K562 (cell line): ENCODE results near the gene BANP. TPM values are rescaled to one million over a fixed set of nuclear protein-coding genes. Genes with fewer than 3 reads are reported as not detected.

ENCODE experiments used
- ATAC-seq: fragments of 200-7000 bp; cut with Tn5 transposase; 3 replicates; pipeline ENCODE4 v1.9.1; 2020; ENCODE audit warnings: moderate library complexity
- BruUV-seq: library from RNA; stranded (reverse); fragments of 400-500 nt; replicated peaks from 2 replicates; lab custom pipeline; 2021; lab: Mats Ljungman, UMichigan
- CTCF ChIA-PET: fragments of 300-600 bp; formaldehyde crosslinking; extraction: SDS; loops from one replicate; lab custom pipeline; 2021; ENCODE audit warnings: low intra/inter-chr PET ratio; lab: Yijun Ruan, JAX
- POLR2A ChIA-PET: fragments of 300-600, 350-650 bp; sonication (Branson Sonifier 250); formaldehyde crosslinking; extraction: SDS; loops from one replicate; lab custom pipeline; 2021; ENCODE audit warnings: antibody characterized with exemption, inconsistent platforms; lab: Yijun Ruan, JAX
- DNase-seq, 4 experiments: peaks; one replicate each; pipeline versions ENCODE4 v3.0.0 to v3.0.0-alpha.2; 2011 to 2018; ENCODE audit warnings: low spot score in 3 of 4, mixed read lengths in 3 of 4; ENCODE audit errors: extremely low read depth in 1 of 4
- FAIRE-seq: peaks from 2 replicates; lab custom pipeline; 2011; peaks lifted over from hg19 to GRCh38; lab: Jason Lieb, UNC
- H2AFZ ChIP-seq: 2 replicates; pipeline ENCODE4 v1.6.0; 2011; ENCODE audit warnings: low read depth, low read length, control low read depth, inconsistent platforms
- H3K27ac ChIP-seq: fragments of 200-600 bp; 3 replicates; pipeline ENCODE4 v1.8.0; 2011; ENCODE audit warnings: low read depth, mild to moderate bottlenecking, control low read depth, inconsistent platforms, low read length, moderate library complexity, mixed read lengths; ENCODE audit errors: extremely low read depth
- H3K27me3 ChIP-seq, 2 experiments: fragments of 300-600 bp in 1 of 2; 2 replicates in 1 of 2; 3 replicates in 1 of 2; pipeline versions ENCODE4 v1.6.0 to v1.8.0; 2011; ENCODE audit warnings: inconsistent platforms in 2 of 2, low read length in 2 of 2, mild to moderate bottlenecking in 1 of 2, mixed read lengths in 1 of 2, moderate library complexity in 1 of 2; ENCODE audit not compliant: control insufficient read depth in 2 of 2, insufficient read depth in 2 of 2
- H3K36me3 ChIP-seq: fragments of 300-600 bp; 3 replicates; pipeline ENCODE4 v1.8.0; 2011; ENCODE audit warnings: mild to moderate bottlenecking, low read length, inconsistent platforms; ENCODE audit not compliant: control insufficient read depth, insufficient read depth
- H3K4me1 ChIP-seq, 2 experiments: fragments of 200-600 bp in 1 of 2; replicated peaks in 1 of 2; 2 replicates in 1 of 2; 3 replicates in 1 of 2; pipeline versions ENCODE4 v1.5.1 to v1.8.0; 2011; ENCODE audit warnings: inconsistent platforms in 2 of 2, low read length in 2 of 2, mild to moderate bottlenecking in 1 of 2, mixed read lengths in 1 of 2, moderate library complexity in 1 of 2; ENCODE audit not compliant: control insufficient read depth in 2 of 2, insufficient read depth in 2 of 2
- H3K4me2 ChIP-seq: 2 replicates; pipeline ENCODE4 v1.6.1; 2011; ENCODE audit warnings: low read length, control low read depth, inconsistent platforms, mixed read lengths; ENCODE audit not compliant: insufficient read depth
- H3K4me3 ChIP-seq: fragments of 200-600 bp; sonication (generic), shearing (Covaris generic); 2 replicates; pipeline ENCODE4 v1.5.1; 2016; ENCODE audit warnings: control low read depth, inconsistent platforms
- H3K79me2 ChIP-seq: fragments of 200-600 bp; 3 replicates; pipeline ENCODE4 v1.8.0; 2011; ENCODE audit warnings: low read length, inconsistent platforms; ENCODE audit not compliant: control insufficient read depth, insufficient read depth
- H3K9ac ChIP-seq, 2 experiments: 2 replicates each; pipeline versions ENCODE4 v1.6.0 to v1.6.1; 2011; ENCODE audit warnings: low read depth in 2 of 2, low read length in 2 of 2, control low read depth in 1 of 2, inconsistent platforms in 1 of 2, mild to moderate bottlenecking in 1 of 2, mixed read lengths in 1 of 2; ENCODE audit not compliant: insufficient read depth in 1 of 2
- H3K9me1 ChIP-seq: one replicate; pipeline ENCODE4 v1.6.0; 2011; ENCODE audit warnings: inconsistent platforms, mild to moderate bottlenecking, low read length, moderate library complexity; ENCODE audit not compliant: control insufficient read depth, insufficient read depth
- H3K9me3 ChIP-seq: replicated peaks from 2 replicates; pipeline ENCODE4 v1.5.1; 2011; ENCODE audit warnings: low read depth, low read length, inconsistent platforms; ENCODE audit not compliant: control insufficient read depth, insufficient read depth
- H4K20me1 ChIP-seq: replicated peaks from 2 replicates; pipeline ENCODE4 v1.6.1; 2011; ENCODE audit warnings: low read length, inconsistent platforms, mixed read lengths; ENCODE audit not compliant: control insufficient read depth, insufficient read depth
- ADNP ChIP-seq: fragments of 200-800 bp; sonication (Bioruptor generic); IDR thresholded peaks from 2 replicates; pipeline ENCODE4 v1.6.1; 2016; ENCODE audit warnings: missing genetic modification characterization, missing compliant biosample characterization
- ATF7 ChIP-seq: fragments of 450-650 bp; IDR thresholded peaks from 2 replicates; pipeline ENCODE4 v1.7.1; 2014; ENCODE audit warnings: mild to moderate bottlenecking, moderate library complexity
- CAMTA2 ChIP-seq: fragments of 250-450 bp; sonication (Bioruptor Pico); conservative IDR thresholded peaks from 2 replicates; pipeline ENCODE4 v1.5.1; 2022
- CBX5 ChIP-seq: IDR thresholded peaks from 2 replicates; pipeline ENCODE4 v1.6.1; 2014; ENCODE audit warnings: low read depth, borderline replicate concordance
- CSDE1 ChIP-seq, 2 experiments: fragments of 450-650 bp; IDR thresholded peaks; 2 replicates each; pipeline ENCODE4 v1.6.1; 2016; ENCODE audit warnings: mild to moderate bottlenecking in 1 of 2
- E2F8 ChIP-seq: fragments of 450-650 bp; IDR thresholded peaks from 2 replicates; pipeline ENCODE4 v1.7.1; 2018; ENCODE audit warnings: mild to moderate bottlenecking, low read depth; ENCODE audit not compliant: partially characterized antibody
- E4F1 ChIP-seq: fragments of 250-450 bp; sonication (Bioruptor Pico); IDR thresholded peaks from 2 replicates; pipeline ENCODE4 v1.5.0; 2021; ENCODE audit warnings: mild to moderate bottlenecking, borderline replicate concordance
- HMG20B ChIP-seq: fragments of 250-450 bp; sonication (Bioruptor Pico); IDR thresholded peaks from 2 replicates; pipeline ENCODE4 v1.5.0; 2021; ENCODE audit warnings: mild to moderate bottlenecking
- HOXB6 ChIP-seq: fragments of 250-450 bp; sonication (Bioruptor Pico); IDR thresholded peaks from 2 replicates; pipeline ENCODE4 v1.5.1; 2022; ENCODE audit warnings: mild to moderate bottlenecking, borderline replicate concordance
- KDM4B ChIP-seq, 2 experiments: fragments of 450-650 bp in 1 of 2; sonication (generic) in 1 of 2; IDR thresholded peaks; 2 replicates each; pipeline ENCODE4 v1.6.1; 2016 to 2017; ENCODE audit warnings: borderline replicate concordance in 2 of 2, antibody characterized with exemption in 1 of 2, low read depth in 1 of 2, mild to moderate bottlenecking in 1 of 2
- NR2C2 ChIP-seq, 2 experiments: fragments of 200-800 bp in 1 of 2; sonication (Bioruptor generic) in 1 of 2; sonication (generic) in 1 of 2; formaldehyde crosslinking in 1 of 2; IDR thresholded peaks; 2 replicates each; pipeline versions ENCODE4 v1.6.1 to v1.8.0; 2016 to 2022; ENCODE audit warnings: mild to moderate bottlenecking in 1 of 2, missing compliant biosample characterization in 1 of 2, missing genetic modification characterization in 1 of 2, missing genetic modification reagents in 1 of 2
- RBM22 ChIP-seq: fragments of 200-400 bp; formaldehyde crosslinking; IDR thresholded peaks from 2 replicates; pipeline ENCODE4 v1.6.1; 2018; ENCODE audit warnings: low read length, low read depth; ENCODE audit not compliant: poor library complexity, severe bottlenecking
- RFX1 ChIP-seq: fragments of 450-650 bp; IDR thresholded peaks from 2 replicates; pipeline ENCODE4 v1.6.1; 2016; ENCODE audit warnings: mild to moderate bottlenecking, moderate library complexity
- SMARCC2 ChIP-seq: fragments of 450-650 bp; IDR thresholded peaks from 2 replicates; pipeline ENCODE4 v1.6.1; 2017; ENCODE audit warnings: antibody characterized with exemption, moderate library complexity, mild to moderate bottlenecking, low read depth
- TEAD2 ChIP-seq: fragments of 450-650 bp; IDR thresholded peaks from 2 replicates; pipeline ENCODE4 v1.6.1; 2016; ENCODE audit warnings: missing genetic modification characterization, control low read depth, missing compliant biosample characterization
- USF1 ChIP-seq: sonication (generic); formaldehyde crosslinking; IDR thresholded peaks from 2 replicates; pipeline ENCODE4 v1.9.0; 2022; ENCODE audit warnings: mild to moderate bottlenecking, missing genetic modification reagents
- ZNF316 ChIP-seq: fragments of 450-650 bp; IDR thresholded peaks from 2 replicates; pipeline ENCODE4 v1.6.1; 2016
- WGBS: fragments of 100-300 bp; shearing (Covaris generic); methylation state at CpG from one replicate; pipeline ENCODE4 v1.1.6; 2016; ENCODE audit warnings: low coverage, mixed read lengths; ENCODE audit not compliant: insufficient coverage; ENCODE audit errors: missing lambda C conversion rate; 5-methylcytosine and 5-hydroxymethylcytosine counted together
- in situ Hi-C: fragments of 300-500 bp; cut with MboI; formaldehyde crosslinking; loops from 4 replicates; pipeline ENCODE4 v1.15.0; 2018; ENCODE audit warnings: inconsistent platforms, mixed read lengths
- intact Hi-C: fragments of 100-400 bp; cut with micrococcal nuclease; formaldehyde crosslinking; loops from 2 replicates; pipeline ENCODE4 v1.14.2; 2022
- polyA plus RNA-seq, 8 experiments: library from polyadenylated mRNA; depleted of rRNA in 4 of 8; stranded (reverse) in 5 of 8; unstranded in 3 of 8; fragments of >200 nt; fragmentation: Nextera tagmentation in 2 of 8; fragmentation: Illumina TruSeq in 1 of 8; extraction: Ambion mirVana in 2 of 8; extraction: Trizol in 1 of 8; gene quantifications; 2 replicates each; pipeline versions ENCODE4 v1.2.1 to v1.2.3, GENCODE V29; 2011 to 2014; ENCODE audit warnings: inconsistent platforms in 1 of 8, missing spikeins in 1 of 8
- total RNA-seq, 7 experiments: library from RNA; depleted of rRNA in 6 of 7; stranded (reverse); fragments of >200 nt in 6 of 7; fragmentation: Illumina TruSeq in 2 of 7; extraction: Trizol in 2 of 7; gene quantifications; 2 replicates each; pipeline versions ENCODE4 v1.2.1 to v1.2.3, GENCODE V29; 2011 to 2021; ENCODE audit warnings: low replicate concordance in 1 of 7

The BANP gene
- total and polyA plus RNA-seq, 9 of the 15 experiments (the other 6 are each of a cell fraction or from before 2014, with no cell fraction given): 4.6 to 22.1 (median 15.6) TPM

- H3K27me3 ChIP-seq: no peaks in the 10 kb centered on the region
- ATAC-seq (no peak), DNase-seq (no peak)
- H3K9me1 ChIP-seq: no peaks in the 10 kb centered on the region
- 87% methylated on average over 30 of the region's 30 CpGs for WGBS
- ChIA-PET CTCF (no interaction called here), POLR2A (interaction anchor here (0.9 to 1.3 kb wide), 2 partner anchors 10 to 11 kb away, joined by 3 to 4 read pairs; no protein-coding TSS in a partner anchor)
- H3K27ac ChIP-seq: no peak overlapping the region
- no peak overlapping the region for H3K9ac ChIP-seq
- H3K4me3 ChIP-seq: no peak overlapping the region
- in situ Hi-C loops (no loop called here), intact Hi-C loops (no loop called here)
- H3K4me1 ChIP-seq: no peaks in the 10 kb centered on the region
- no TSS peak for BruUV-seq
- no peaks in the 10 kb centered on the region for H3K9me3 ChIP-seq
- no peak overlapping the region for H3K4me2 ChIP-seq
- no peaks in the 10 kb centered on the region for H3K79me2 ChIP-seq
- H3K36me3 ChIP-seq: no peaks in the 10 kb centered on the region
- H4K20me1 ChIP-seq: no peaks in the 10 kb centered on the region
- TF ChIP-seq E2F8: no peak
- TF ChIP-seq RFX1: no peak
- TF ChIP-seq ADNP (tag): no peak
- TF ChIP-seq CSDE1 (IDR thresholded peaks at IDR 0.05): no peak
- no peak for TF ChIP-seq CBX5
- no peak for TF ChIP-seq CAMTA2 (CRISPR knock-in tag)
- no peak for TF ChIP-seq HOXB6
- no peak for TF ChIP-seq TEAD2
- TF ChIP-seq ATF7: no peak
- TF ChIP-seq NR2C2 (CRISPR knock-in tag; IDR thresholded peaks at IDR 0.05): no peak
- TF ChIP-seq NR2C2 (tag; IDR thresholded peaks at IDR 0.05): no peak
- no peak for TF ChIP-seq HMG20B (CRISPR knock-in tag)
- no peak for TF ChIP-seq ZNF316
- no peak for TF ChIP-seq SMARCC2
- no peak for TF ChIP-seq RBM22
- no peak for TF ChIP-seq USF1 (CRISPR knock-in tag)
- no peak for TF ChIP-seq KDM4B (IDR thresholded peaks at IDR 0.05; ENCODE audit: borderline replicate concordance in 2 of 2, low read depth in 1 of 2)
- no peak for TF ChIP-seq E4F1
- TF ChIP-seq, all 486 proteins: peak for 0
- H2AFZ ChIP-seq: no peak overlapping the region
- FAIRE-seq: no peak
These were observed 126.3 kb downstream of the BANP start for GRCh38 chr16:88077328-88078108.
